HepG2 (cell line): ENCODE measurements around the gene SMARCD1.

Experiments
- KMT2B ChIP-seq: IDR thresholded peaks from 2 replicates; pipeline ENCODE4 v1.6.1; 2016; ENCODE audit warnings: missing genetic modification reagents, missing compliant biosample characterization
- MYC ChIP-seq: sonication (generic); formaldehyde crosslinking; IDR thresholded peaks from 2 replicates; pipeline ENCODE4 v1.9.0; 2021; ENCODE audit warnings: missing genetic modification reagents, borderline replicate concordance
- POLR2A ChIP-seq, 2 experiments: IDR thresholded peaks; 2 replicates each; pipeline ENCODE4 v1.6.1; 2011; ENCODE audit warnings: low read depth in 2 of 2, low read length in 2 of 2, mild to moderate bottlenecking in 1 of 2, moderate library complexity in 1 of 2; ENCODE audit not compliant: insufficient read depth in 1 of 2
- RAD21 ChIP-seq: fragments of 450-650 bp; formaldehyde crosslinking; IDR thresholded peaks from 2 replicates; pipeline ENCODE4 v1.5.0; 2020; ENCODE audit warnings: mild to moderate bottlenecking
- SRSF9 ChIP-seq: fragments of 200-400 bp; formaldehyde crosslinking; IDR thresholded peaks from 2 replicates; pipeline ENCODE4 v1.6.1; 2018; ENCODE audit warnings: borderline replicate concordance, mild to moderate bottlenecking, low read depth, low read length; ENCODE audit not compliant: insufficient read depth, poor library complexity, severe bottlenecking
- THAP11 ChIP-seq: IDR thresholded peaks from 2 replicates; pipeline ENCODE4 v1.6.1; 2016; ENCODE audit warnings: missing biosample characterization, missing genetic modification reagents
- ZFY ChIP-seq: sonication (generic); formaldehyde crosslinking; IDR thresholded peaks from 2 replicates; pipeline ENCODE4 v1.4.0; 2020; ENCODE audit warnings: missing genetic modification reagents
- ZNF589 ChIP-seq: sonication (generic); formaldehyde crosslinking; conservative IDR thresholded peaks from 2 replicates; pipeline ENCODE4 v1.8.0; 2022; ENCODE audit warnings: mild to moderate bottlenecking, moderate library complexity, missing genetic modification reagents
- TF ChIP-seq, protein P1 (sequence below): sonication (generic); formaldehyde crosslinking; IDR thresholded peaks from 2 replicates; pipeline ENCODE4 v1.5.0; 2020; ENCODE audit warnings: mild to moderate bottlenecking, missing genetic modification reagents, moderate library complexity

DNA sequence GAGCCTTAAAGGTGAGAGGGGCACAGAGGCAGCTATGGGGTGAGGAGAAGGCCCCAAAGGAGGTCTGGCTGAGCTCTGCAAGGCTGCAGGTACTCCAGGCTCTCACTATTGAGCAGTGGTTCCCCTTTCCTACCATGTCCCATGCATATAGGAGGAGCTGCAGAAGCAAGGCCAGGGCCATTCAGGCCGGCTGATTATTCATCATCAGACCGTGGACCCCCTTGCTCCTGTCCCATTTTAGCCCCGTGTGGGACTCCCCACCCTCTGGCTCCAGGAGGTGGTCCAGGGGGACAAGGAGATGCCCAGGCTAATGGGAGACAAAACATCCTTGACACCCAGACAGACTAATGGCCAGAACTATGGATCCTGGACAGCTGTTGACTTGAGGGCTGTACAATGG is 21.8 kb downstream of the SMARCD1 start:
- TF ChIP-seq KMT2B (CRISPR knock-in tag) = no peak
- TF ChIP-seq RAD21 (CRISPR knock-in tag) = no peak
- TF ChIP-seq ZNF589 (CRISPR knock-in tag) = no peak
- TF ChIP-seq, protein P1, sequence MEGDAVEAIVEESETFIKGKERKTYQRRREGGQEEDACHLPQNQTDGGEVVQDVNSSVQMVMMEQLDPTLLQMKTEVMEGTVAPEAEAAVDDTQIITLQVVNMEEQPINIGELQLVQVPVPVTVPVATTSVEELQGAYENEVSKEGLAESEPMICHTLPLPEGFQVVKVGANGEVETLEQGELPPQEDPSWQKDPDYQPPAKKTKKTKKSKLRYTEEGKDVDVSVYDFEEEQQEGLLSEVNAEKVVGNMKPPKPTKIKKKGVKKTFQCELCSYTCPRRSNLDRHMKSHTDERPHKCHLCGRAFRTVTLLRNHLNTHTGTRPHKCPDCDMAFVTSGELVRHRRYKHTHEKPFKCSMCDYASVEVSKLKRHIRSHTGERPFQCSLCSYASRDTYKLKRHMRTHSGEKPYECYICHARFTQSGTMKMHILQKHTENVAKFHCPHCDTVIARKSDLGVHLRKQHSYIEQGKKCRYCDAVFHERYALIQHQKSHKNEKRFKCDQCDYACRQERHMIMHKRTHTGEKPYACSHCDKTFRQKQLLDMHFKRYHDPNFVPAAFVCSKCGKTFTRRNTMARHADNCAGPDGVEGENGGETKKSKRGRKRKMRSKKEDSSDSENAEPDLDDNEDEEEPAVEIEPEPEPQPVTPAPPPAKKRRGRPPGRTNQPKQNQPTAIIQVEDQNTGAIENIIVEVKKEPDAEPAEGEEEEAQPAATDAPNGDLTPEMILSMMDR = no peak
- TF ChIP-seq ZFY (CRISPR knock-in tag) = no peak
- TF ChIP-seq THAP11 (CRISPR knock-in tag) = no peak
- no peak for TF ChIP-seq SRSF9
- no peak for TF ChIP-seq MYC (CRISPR knock-in tag)
- TF ChIP-seq POLR2A (IDR thresholded peaks at IDR 0.05; ENCODE audit: insufficient read depth in 1 of 2, low read depth in 2 of 2, low read length in 2 of 2) = no peak
